Fibroblast of skin of back (primary cell): Measurements from ENCODE around the gene DIABLO.
"Not testable (repeated sequence)": the region's sequence is repeated elsewhere in the genome, so short reads cannot be mapped to it uniquely, and the experiment has no call there.

Source experiments
- DNase-seq: peaks from one replicate; pipeline ENCODE4 v3.0.0-alpha.2; 2013

The DIABLO gene

GRCh38 chr12:122208073-122208820 lies 17.6 kb downstream of the DIABLO start:
- no peak for DNase-seq

GRCh38 chr12:122207391-122207790 lies 18.5 kb downstream of the DIABLO start:
- no peak for DNase-seq

- DNase-seq, result no peak
Observed at GRCh38 chr12:122206976-122207375, 18.9 kb downstream of the DIABLO start.

- no peak for DNase-seq
Observed at GRCh38 chr12:122206111-122206881, 19.6 kb downstream of the DIABLO start.

- no peak for DNase-seq
Observed at GRCh38 chr12:122205053-122205925, 20.6 kb downstream of the DIABLO start.

GRCh38 chr12:122204167-122205052 lies 21.4 kb downstream of the DIABLO start:
- DNase-seq, result no peak

- DNase-seq, result peak; percentile 56
Observed at GRCh38 chr12:122203301-122204166, 22.3 kb downstream of the DIABLO start, which contains the start of gene B3GNT4. B3GNT4 (plus strand) TSS chr12:122203709; CDS start chr12:122204619, 910 bp downstream.

GRCh38 chr12:122202811-122203210 lies 23.0 kb downstream of the DIABLO start:
- DNase-seq, result not testable (repeated sequence)

- DNase-seq, result no peak
Observed at GRCh38 chr12:122202017-122202416, 23.8 kb downstream of the DIABLO start.

GRCh38 chr12:122201381-122201780 lies 24.5 kb downstream of the DIABLO start:
- DNase-seq, result no peak

- DNase-seq, result no peak
Observed at GRCh38 chr12:122200541-122201175, 25.2 kb downstream of the DIABLO start.

- no peak for DNase-seq
Observed at GRCh38 chr12:122199484-122200355, 26.1 kb downstream of the DIABLO start.

GRCh38 chr12:122197612-122197966 lies 28.3 kb downstream of the DIABLO start:
- no peak for DNase-seq

- no peak for DNase-seq
Observed at GRCh38 chr12:122195405-122195804, 30.4 kb downstream of the DIABLO start.

GRCh38 chr12:122194804-122195203 lies 31.0 kb downstream of the DIABLO start:
- no peak for DNase-seq

GRCh38 chr12:122192441-122192840 lies 33.4 kb downstream of the DIABLO start:
- DNase-seq, result no peak

GRCh38 chr12:122190842-122191668 lies 34.8 kb downstream of the DIABLO start:
- DNase-seq, result peak; percentile 44
